HG03097 (cell line): ENCODE measurements around the gene ARRDC2.
"Not testable (repeated sequence)": the region's sequence is repeated elsewhere in the genome, so short reads cannot be mapped to it uniquely, and the experiment has no call there.

Experiments
- ATAC-seq: cut with Tn5 transposase; IDR thresholded peaks from one replicate; pipeline ENCODE4 v1.9.1; 2021; ENCODE audit not compliant: unreplicated experiment, low FRiP score

The ARRDC2 gene

DNA sequence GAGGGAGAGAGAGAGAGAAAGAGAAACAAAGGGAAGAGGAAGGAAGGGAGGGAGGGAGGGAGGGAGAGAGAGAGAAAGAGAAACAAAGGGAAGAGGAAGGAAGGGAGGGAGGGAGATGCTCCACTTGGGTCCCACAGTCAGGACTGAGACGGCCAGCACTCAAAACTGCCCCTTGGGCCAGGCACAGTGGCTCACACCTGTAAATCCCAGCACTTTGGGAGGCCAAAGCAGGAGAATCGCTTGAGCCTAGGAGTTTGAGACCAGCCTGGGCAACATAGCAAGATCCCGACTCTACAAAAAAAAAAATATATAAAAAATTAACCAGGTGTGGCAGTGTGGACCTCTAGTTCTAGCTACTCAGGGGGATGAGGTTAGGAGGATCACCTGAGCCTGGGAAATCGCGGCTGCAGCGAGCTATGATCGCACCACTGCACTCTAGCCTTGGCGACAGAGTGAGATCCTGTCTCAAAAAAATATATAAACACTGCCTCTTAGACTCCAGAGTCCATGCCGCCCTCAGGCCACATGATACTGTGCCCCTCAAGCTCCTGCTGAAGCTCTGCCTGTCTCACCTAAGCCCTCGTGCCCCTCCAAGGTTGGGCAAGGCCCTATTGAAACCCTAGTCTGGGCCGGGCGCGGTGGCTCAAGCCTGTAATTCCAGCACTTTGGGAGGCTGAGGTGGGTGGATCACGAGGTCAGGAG is 8.4 kb downstream of the ARRDC2 start:
- ATAC-seq = no peak

- no peak for ATAC-seq
Observed at GRCh38 chr19:18017275-18018083, 9.5 kb downstream of the ARRDC2 start.

- no peak for ATAC-seq
Observed at GRCh38 chr19:18020212-18021085, 12.5 kb downstream of the ARRDC2 start.

DNA sequence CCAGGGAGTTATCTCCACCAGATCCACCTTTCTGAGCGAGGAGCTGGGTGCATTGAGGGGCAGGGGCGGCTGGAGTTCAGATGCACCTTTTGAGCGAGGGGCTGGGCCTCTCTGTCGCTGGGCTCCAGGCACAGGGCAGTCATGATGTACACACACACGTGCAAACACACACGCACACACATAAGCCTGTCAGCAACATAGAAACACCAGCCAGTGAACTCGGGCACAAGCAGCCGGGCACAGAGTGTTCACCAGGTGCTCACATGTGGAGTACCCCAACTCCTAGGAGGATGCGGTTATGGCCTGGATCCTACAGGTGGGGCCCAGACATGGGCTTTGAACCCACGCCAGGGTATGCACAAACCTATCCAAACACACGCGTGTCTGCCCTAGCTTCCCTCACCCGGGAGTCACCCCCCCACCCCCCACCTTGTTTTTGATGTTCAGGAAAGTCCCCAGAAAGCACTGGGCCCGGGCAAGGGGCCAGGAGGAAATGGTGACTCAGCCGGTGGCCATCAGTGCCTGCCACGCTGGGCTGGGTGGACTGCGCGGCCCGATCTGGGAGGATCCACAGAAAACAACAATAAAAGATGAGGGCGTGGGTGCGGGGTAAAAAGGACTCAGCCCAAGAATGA is 13.3 kb downstream of the ARRDC2 start:
- no peak for ATAC-seq

GRCh38 chr19:18023622-18024251 is 15.8 kb downstream of the ARRDC2 start:
- ATAC-seq = no peak

DNA sequence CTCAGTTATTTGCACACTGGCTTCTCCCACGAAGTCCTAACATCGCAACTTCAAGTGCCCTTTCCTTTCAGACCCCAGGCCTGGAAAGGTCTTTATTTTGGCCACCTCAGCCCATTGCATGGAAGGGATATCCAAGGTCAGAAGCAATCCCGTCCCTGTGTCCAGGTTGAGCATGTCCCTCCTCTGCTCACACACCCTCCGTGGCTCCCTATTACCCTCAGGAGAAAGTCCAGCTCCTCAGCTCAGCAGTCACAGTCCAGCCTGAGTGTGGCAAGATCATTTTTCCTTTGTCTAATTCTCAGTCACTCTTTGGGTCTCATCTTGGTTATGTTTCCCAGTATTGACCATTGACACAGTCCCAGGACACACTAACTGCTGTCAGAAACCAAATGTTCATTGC is 19.2 kb downstream of the ARRDC2 start:
- no peak for ATAC-seq

DNA sequence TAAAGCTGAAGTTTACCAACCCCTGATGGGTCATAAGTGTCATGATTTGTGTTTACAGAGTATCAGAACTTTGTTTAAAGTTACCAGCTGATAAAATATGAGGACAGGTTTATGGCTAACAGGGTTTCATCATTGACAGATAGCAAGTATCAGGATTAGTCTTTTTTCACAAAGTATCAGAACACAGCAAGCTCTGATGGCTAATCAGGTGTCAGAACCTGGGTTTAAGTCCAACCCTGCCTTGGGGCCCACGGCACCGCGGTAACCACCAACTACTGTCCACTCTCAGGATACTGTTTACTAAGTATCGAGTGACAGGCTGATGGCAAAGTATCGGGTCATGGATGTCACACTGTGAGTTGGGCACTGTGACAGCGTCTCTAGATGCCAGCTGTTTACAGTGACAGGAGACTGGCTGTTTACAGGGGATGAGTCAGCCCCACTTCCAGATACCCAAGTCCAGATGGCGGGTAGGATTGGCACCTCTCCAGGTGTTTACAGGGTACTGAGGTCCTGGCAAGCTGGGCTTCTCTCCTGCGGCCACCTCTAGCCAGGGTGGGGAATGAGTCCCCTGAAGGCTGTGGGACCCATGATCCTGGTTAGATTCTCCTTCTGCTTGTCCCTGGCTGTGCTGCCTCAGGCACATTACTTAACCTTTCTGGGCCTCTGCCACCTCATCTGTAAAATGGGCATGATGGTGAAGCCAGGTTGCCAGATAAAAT is 21.8 kb downstream of the ARRDC2 start:
- ATAC-seq = no peak

DNA sequence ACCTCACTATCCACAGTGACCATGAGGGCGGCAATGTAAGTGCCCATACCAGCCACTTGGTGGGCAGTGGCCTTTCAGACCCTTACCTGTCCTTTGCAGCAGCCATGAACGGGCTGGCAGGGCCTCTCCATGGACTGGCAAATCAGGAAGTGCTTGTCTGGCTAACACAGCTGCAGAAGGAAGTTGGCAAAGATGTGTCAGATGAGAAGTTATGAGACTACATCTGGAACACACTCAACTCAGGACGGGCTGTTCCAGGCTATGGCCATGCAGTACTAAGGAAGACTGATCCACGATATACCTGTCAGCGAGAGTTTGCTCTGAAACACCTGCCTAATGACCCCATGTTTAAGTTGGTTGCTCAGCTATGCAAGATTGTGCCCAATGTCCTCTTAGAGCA is 23.4 kb downstream of the ARRDC2 start:
- not testable (repeated sequence) for ATAC-seq

DNA sequence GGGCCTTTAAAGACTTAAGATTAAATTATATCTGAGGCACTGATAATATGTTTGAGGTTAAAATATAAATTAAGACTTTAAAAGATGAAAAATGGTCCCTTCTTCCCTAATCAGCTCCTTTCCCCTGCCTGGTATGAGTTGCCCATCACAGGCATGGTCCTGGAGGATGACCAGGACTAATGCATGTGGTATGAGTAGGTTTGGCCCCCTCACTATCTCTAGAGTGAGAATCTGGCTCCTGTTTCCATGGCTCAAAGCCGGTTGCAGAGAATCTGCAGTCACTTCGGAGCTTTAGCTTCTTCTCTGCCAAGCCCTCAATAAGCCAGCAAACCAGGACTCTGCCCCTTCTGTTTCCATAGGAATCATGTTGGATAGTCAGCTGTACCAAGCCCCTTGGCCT is 24.1 kb downstream of the ARRDC2 start:
- ATAC-seq = not testable (repeated sequence)

DNA sequence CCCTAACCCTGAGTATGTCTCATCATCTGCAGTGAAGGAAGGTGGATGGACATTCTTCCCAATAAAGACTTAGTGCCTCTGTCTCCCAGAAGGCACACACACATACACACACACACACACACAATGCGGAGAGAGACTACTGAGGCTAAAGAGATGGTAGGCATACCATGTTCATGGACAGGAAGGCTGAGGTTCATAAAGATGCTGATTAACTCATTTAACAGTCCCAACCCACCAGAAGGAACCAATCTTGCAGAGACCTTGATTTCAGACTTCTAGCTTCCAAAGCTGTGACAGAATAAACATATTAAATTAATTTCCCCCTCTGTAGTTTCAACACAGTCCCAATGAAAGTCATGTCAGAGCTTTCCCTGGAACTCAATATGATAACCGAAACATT is 33.1 kb downstream of the ARRDC2 start:
- no peak for ATAC-seq

DNA sequence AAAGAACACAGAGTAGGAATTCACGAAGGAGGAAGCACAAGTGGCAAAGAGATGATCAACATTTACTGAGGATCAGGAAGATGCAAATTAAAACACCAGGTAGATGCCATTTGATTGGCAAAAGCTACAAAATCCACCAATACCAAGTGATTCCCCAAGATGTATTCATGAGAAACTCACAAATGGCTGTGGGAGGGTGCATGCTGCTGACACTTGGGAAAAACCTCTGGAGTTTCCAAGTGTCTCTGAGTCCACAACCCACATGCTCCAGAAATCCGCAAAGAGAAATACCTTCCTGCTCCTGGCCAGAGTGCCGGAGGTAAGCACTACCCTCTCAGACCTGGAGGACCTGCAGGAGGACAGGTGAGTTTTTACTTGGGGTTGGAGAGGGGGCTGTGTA is 35.7 kb downstream of the ARRDC2 start:
- ATAC-seq = no peak

DNA sequence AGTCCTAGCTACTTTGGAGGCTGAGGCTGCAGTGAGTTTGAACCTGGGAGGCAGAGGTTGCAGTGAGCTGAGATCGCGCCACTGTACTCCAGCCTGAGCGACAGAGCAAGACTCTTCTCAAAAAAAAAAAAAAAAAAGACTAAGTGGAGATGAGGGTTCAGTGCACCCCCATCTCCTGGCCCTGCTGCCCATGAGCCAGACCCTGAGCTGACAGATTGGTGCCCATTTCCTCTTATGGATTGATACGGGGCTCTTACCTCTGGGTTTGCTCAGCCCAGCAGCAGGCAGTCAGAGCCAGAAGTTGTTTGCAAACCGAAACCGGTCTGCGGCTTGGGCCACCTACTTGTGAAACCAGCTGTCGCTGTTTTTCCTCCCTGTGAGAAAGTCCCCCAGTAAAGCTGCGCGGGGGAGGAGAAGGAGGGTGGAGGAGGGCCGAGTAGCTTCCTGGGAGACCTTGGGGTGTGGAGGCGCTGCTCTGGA is 36.9 kb downstream of the ARRDC2 start:
- ATAC-seq = peak; percentile 94

- ATAC-seq = peak; percentile 8
Observed at GRCh38 chr19:18045307-18046050, 37.5 kb downstream of the ARRDC2 start.

- no peak for ATAC-seq
Observed at GRCh38 chr19:18046059-18046718, 38.2 kb downstream of the ARRDC2 start.

- ATAC-seq = no peak
Observed at GRCh38 chr19:18049385-18049784, 41.4 kb downstream of the ARRDC2 start.

- no peak for ATAC-seq
Observed at GRCh38 chr19:18051887-18052286, 43.9 kb downstream of the ARRDC2 start.

DNA sequence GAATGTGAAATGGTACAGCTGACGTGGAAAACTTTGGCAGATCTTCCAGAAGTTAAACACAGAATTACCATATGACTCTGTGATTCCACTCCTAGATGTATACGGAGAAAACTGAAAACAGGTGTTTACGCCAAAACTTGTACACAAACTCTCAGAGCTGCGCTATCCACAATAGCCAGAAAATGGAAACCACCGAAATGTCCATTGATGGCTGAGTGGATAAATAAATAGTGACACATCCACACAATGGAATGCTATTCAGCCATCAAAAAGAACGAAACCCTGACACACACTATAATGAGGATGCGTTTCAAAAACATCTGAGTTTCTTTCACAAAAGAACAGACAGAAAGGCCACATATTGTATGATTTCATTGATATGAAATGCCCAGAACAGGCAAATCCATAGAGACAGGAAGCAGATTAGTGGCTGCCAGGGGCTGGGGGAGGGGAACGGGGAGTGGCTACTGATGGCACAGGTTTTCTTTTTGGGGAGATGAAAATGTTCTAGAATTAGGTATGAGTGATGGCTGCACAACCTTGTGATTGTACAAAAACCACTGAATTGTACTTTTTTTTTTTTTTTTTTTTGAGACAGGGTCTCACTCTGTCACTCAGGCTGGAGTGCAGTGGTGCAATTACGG is 45.7 kb downstream of the ARRDC2 start:
- ATAC-seq = no peak

- ATAC-seq = no peak
Observed at GRCh38 chr19:18055967-18056366, 48.0 kb downstream of the ARRDC2 start.
